LHCN-M2 (cell line): ENCODE measurements around the gene AGAP1. TPM values are rescaled to one million over a fixed set of nuclear protein-coding genes. Genes with fewer than 3 reads are reported as not detected.

Source experiments
- DNase-seq: peaks from one replicate; pipeline ENCODE4 v3.0.0-alpha.2; 2012; ENCODE audit warnings: low read depth
- total RNA-seq: library from RNA; depleted of rRNA; stranded (reverse); fragments of >200 nt; gene quantifications from 2 replicates; pipeline ENCODE4 v1.2.3, GENCODE V29; 2014

The AGAP1 gene
- total RNA-seq, 1 experiment from 2014 or later, result 15.2 TPM

- no peak for DNase-seq
Measured at GRCh38 chr2:235486729-235487128, 7.1 kb upstream of the AGAP1 start.

GRCh38 chr2:235489897-235490296 lies 3.9 kb upstream of the AGAP1 start:
- no peak for DNase-seq

GRCh38 chr2:235492850-235493344 lies 946 bp upstream of the AGAP1 start:
- DNase-seq, result no peak

GRCh38 chr2:235493402-235493774 lies 455 bp upstream of the AGAP1 start:
- no peak for DNase-seq

GRCh38 chr2:235494716-235495372 lies 1.0 kb downstream of the AGAP1 start:
- no peak for DNase-seq

- no peak for DNase-seq
Measured at GRCh38 chr2:235495373-235496238, 1.8 kb downstream of the AGAP1 start.

GRCh38 chr2:235496239-235496621 lies 2.4 kb downstream of the AGAP1 start:
- no peak for DNase-seq

GRCh38 chr2:235497096-235497495 lies 3.3 kb downstream of the AGAP1 start:
- DNase-seq, result no peak

- no peak for DNase-seq
Measured at GRCh38 chr2:235498541-235498940, 4.7 kb downstream of the AGAP1 start.

- DNase-seq, result no peak
Measured at GRCh38 chr2:235498946-235499812, 5.3 kb downstream of the AGAP1 start.

GRCh38 chr2:235500110-235500760 lies 6.4 kb downstream of the AGAP1 start:
- DNase-seq, result no peak

- DNase-seq, result peak; percentile 66
Measured at GRCh38 chr2:235500761-235501672, 7.2 kb downstream of the AGAP1 start.

GRCh38 chr2:235501673-235502031 lies 7.8 kb downstream of the AGAP1 start:
- no peak for DNase-seq

- DNase-seq, result no peak
Measured at GRCh38 chr2:235502336-235502735, 8.5 kb downstream of the AGAP1 start.

GRCh38 chr2:235504441-235505180 lies 10.8 kb downstream of the AGAP1 start:
- DNase-seq, result no peak

- DNase-seq, result no peak
Measured at GRCh38 chr2:235505181-235505741, 11.4 kb downstream of the AGAP1 start.

GRCh38 chr2:235506291-235506996 lies 12.6 kb downstream of the AGAP1 start:
- peak; percentile 29 for DNase-seq

GRCh38 chr2:235506997-235507615 lies 13.3 kb downstream of the AGAP1 start:
- DNase-seq, result no peak
